GM21717 (cell line): Measurements from ENCODE around the gene RGPD3.

Source experiments
- ATAC-seq: cut with Tn5 transposase; IDR thresholded peaks from one replicate; pipeline ENCODE4 v1.9.1; 2021; ENCODE audit warnings: mild to moderate bottlenecking, moderate library complexity; ENCODE audit not compliant: unreplicated experiment

Gene RGPD3

DNA sequence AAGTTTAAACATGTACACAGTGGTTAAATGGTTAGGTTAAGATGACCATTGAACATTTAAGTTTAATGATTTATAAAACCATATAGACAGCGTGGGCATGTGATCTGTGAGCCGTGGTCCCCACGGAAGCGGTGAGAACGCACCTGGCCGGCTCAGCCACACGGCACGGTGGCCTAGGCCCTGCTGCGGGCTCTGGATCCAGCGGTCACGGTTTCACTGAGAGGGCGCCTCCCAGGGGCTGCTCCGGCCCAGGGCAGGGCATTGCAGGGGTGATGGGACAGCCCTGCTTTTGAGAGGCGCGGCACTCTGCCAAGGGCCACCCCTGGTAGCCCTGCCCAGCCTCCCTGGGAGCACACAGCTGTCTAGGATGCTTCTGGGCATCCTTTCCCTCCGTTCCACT lies 124.9 kb downstream of the RGPD3 start:
- no peak for ATAC-seq

DNA sequence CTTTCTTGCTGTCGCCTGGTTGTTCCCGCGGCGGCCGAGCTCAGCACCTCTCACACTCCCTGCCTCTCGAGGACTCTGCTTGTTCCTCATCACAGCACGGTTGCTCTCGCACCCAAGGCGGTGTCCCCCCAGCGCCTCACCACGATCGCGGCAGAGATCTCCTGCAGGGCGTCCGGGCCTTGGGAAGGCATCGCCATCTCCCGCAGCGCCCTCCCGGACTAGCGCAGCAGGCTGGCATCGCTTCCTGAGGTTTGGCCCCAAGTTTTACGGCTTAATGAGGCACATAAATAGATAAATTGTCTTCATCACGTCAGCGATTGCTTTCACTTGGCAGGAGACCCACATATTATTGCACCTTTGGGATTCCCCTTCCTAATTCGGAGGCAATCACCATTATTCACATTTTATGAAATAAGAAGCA lies 125.4 kb downstream of the RGPD3 start:
- no peak for ATAC-seq

DNA sequence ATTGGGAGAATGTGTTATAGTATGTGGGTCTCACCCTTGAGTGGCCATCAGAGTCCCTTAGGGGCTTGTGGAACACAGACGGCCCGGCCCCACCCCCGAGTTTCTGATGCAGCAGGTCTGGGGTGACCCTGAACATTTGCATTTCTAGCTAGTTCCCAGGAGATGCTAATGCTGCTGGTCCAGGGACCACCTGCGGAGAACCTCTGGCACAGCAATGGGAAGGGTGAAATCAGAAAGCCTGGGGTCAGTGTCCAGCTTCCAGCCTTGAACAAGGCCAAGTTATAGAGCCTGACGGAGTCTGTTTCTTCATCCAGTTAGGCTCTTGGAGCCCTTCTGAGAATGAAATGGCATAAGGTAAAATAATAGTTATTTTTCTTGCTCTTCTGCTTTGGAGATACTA lies 126.5 kb downstream of the RGPD3 start:
- no peak for ATAC-seq
